Spinal cord (tissue), 10 donors: ENCODE results near the gene CEP112. TPM values are rescaled to one million over a fixed set of nuclear protein-coding genes. Genes with fewer than 3 reads are reported as not detected.
A peak's percentile ranks its signal among the peaks of the same experiment; 100 is the strongest.

Source experiments
- DNase-seq, 6 donors: peaks; one replicate each; pipeline versions ENCODE4 v3.0.0 to v3.0.0-alpha.2; 2013 to 2015; ENCODE audit warnings: low spot score in 6 of 6, low read depth in 4 of 6
- H3K27ac ChIP-seq: one replicate; pipeline ENCODE4 v1.5.1; 2013; ENCODE audit warnings: low read depth, low read length, control low read depth
- H3K27me3 ChIP-seq: one replicate; pipeline ENCODE4 v1.6.1; 2013; ENCODE audit warnings: low read length; ENCODE audit not compliant: control insufficient read depth, insufficient read depth
- H3K36me3 ChIP-seq: one replicate; pipeline ENCODE4 v1.6.1; 2013; ENCODE audit warnings: low read length; ENCODE audit not compliant: control insufficient read depth, insufficient read depth
- H3K4me1 ChIP-seq: one replicate; pipeline ENCODE4 v1.6.1; 2013; ENCODE audit warnings: low read length; ENCODE audit not compliant: control insufficient read depth, insufficient read depth
- H3K4me3 ChIP-seq: one replicate; pipeline ENCODE4 v1.5.1; 2013; ENCODE audit warnings: low read depth, low read length, control low read depth
- H3K9me3 ChIP-seq: one replicate; pipeline ENCODE4 v1.6.1; 2013; ENCODE audit warnings: low read length; ENCODE audit not compliant: control insufficient read depth, insufficient read depth
- WGBS: methylation state at CpG from one replicate; pipeline ENCODE4 v1.1.5; 2013; ENCODE audit warnings: missing lambda C conversion rate; ENCODE audit not compliant: insufficient coverage; 5-methylcytosine and 5-hydroxymethylcytosine counted together
- polyA plus RNA-seq, 2 donors: library from polyadenylated mRNA; unstranded; fragments of 120-200 nt; gene quantifications; one replicate each; pipeline ENCODE4 v1.2.1, GENCODE V29; 2013; ENCODE audit not compliant: insufficient read length in 2 of 2
- total RNA-seq, 2 donors: library from RNA; depleted of rRNA in 1 of 2; stranded (reverse); fragments of 120-200 nt in 1 of 2; fragments of >200 nt in 1 of 2; gene quantifications; one replicate each; pipeline versions ENCODE4 v1.2.3 to v1.2.4, GENCODE V29; 2013 to 2014
- donor health status: healthy.

Gene CEP112
- total and polyA plus RNA-seq, 4 donors = 9.1 to 26.2 (median 17.6) TPM

DNA sequence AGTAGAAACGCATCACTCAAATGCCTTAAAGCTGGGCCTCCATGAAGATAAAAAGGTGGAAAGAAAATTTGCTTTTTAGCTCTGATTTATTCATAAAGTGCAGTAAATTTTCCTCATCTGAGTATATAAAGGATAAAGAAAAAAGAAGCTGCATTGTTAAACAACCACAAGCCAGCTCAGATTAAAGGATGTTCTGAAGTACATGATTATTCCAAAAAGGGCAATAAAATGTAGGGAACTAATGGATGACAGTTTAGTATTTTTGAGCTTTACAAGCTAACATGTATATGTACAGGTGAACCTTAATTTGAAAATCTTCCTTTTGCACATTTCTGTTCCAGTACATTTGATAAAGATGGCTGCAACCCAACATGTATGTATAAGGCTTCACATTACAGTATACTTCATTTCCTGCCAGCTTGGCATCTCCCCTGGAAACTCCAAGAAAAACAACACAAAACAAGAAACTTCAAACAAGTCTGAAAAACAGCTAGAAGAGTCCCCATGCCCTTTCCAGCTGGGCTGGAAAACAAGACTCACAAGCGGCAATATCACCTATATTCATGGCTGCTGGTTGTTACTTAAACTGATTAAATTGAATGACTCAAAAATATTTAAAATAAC lies 225.7 kb downstream of the CEP112 start:
- no peaks in the 10 kb centered on the region for H3K27me3 ChIP-seq
- no peaks in the 10 kb centered on the region for H3K36me3 ChIP-seq
- WGBS = no CpG with 5 or more reads among the region's 2 CpGs
- no peak overlapping the region for H3K27ac ChIP-seq
- H3K4me1 ChIP-seq = no peaks in the 10 kb centered on the region
- H3K9me3 ChIP-seq = no peaks in the 10 kb centered on the region
- H3K4me3 ChIP-seq = no peak overlapping the region
- DNase-seq = peak in 2 of 6 donors; percentile 41 to 83

DNA sequence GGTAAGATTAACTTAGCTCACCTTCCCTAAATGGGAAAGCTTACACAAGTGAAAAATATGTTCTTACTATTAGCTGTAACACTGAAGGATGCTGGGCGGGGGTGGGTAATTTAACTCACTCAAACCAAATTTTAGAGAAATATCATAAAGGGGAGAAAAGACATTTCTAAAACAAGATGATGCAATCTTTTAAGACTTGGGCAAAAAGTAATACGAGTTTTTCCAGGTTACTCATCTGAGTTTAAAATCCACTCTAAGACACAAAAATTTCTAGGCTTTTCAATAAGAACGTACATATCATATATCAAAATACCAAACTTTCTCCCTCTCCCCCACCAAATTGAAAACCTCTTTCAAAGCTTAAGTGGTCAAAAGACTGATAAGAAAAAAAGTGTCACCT lies 228.8 kb downstream of the CEP112 start:
- no peaks in the 10 kb centered on the region for H3K4me1 ChIP-seq
- peaks cover 7% of the 10 kb centered on the region for H3K36me3 ChIP-seq
- no peaks in the 10 kb centered on the region for H3K27me3 ChIP-seq
- H3K4me3 ChIP-seq = no peak overlapping the region
- DNase-seq = no peak
- H3K27ac ChIP-seq = no peak overlapping the region
- no CpG with 5 or more reads among the region's 3 CpGs for WGBS
- H3K9me3 ChIP-seq = peaks cover 3% of the 10 kb centered on the region

DNA sequence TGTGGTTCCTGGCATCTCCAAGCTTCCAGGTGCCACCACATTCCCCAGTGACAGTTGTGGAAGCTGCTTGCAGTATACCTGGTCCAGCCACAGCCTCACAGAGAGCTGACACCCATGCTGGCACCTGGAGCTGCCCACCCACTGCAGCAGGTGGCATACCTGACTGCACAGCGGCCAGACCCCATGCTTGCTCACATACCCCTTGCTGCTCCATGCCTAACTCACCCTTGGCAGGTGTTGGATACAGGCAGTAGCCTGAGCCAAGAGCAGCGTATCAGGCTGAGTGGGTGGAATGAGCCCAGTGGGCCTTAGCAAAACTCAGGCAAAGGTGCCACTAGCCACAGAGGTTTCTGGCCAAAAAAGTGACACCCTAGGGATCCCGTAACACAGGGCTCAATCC lies 232.3 kb downstream of the CEP112 start:
- DNase-seq = no peak
- Histone ChIP-seq H3K36me3 (peaks cover 7% of the 10 kb centered on the region), H3K27me3 (no peaks in the 10 kb centered on the region), H3K4me3 (no peak overlapping the region), H3K27ac (no peak overlapping the region), H3K4me1 (no peaks in the 10 kb centered on the region), H3K9me3 (peaks cover 3% of the 10 kb centered on the region)
- 95% methylated on average over 2 of the region's 3 CpGs for WGBS

DNA sequence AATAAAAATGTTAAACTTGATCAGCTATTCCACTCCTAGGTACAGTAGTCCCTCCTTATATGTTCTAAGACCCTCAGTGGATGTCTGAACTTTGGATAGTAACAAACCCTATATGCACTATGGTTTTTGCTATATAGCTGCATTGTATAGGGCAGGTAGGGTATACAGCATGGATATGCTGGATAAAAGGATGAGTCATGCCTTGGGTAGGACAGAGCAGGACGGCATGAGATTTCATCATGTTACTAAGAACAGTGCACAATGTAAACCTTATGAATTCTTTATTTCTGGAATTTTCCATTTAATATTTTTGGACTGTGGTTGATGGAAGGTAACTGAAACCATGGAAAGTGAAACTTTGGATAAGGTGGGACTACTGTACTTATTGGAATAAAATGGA lies 235.1 kb downstream of the CEP112 start:
- WGBS = no CpG with 5 or more reads among the region's 1 CpG
- Histone ChIP-seq H3K4me3 (no peak overlapping the region), H3K27ac (no peak overlapping the region), H3K36me3 (peaks cover 7% of the 10 kb centered on the region), H3K27me3 (no peaks in the 10 kb centered on the region), H3K4me1 (no peaks in the 10 kb centered on the region), H3K9me3 (peaks cover 6% of the 10 kb centered on the region)
- no peak for DNase-seq

DNA sequence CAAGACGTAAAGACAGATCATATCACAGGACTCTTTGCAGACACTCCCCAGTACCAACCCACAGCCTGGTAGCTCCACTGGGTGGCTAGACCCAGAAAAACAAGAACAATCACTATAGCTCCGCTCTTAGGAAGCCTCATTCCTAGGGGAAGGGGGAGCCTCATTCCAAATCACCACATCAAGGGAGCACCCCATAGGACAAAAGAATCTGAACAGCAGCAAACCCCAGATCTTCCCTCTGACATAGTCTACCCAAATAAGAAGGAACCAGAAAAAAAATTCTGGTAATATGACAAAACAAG lies 237.8 kb downstream of the CEP112 start:
- Histone ChIP-seq H3K4me3 (no peak overlapping the region), H3K27ac (no peak overlapping the region), H3K36me3 (peaks cover 7% of the 10 kb centered on the region), H3K9me3 (peaks cover 6% of the 10 kb centered on the region), H3K4me1 (no peaks in the 10 kb centered on the region), H3K27me3 (no peaks in the 10 kb centered on the region)
- no peak for DNase-seq
- WGBS = 0% methylated on average over 1 of the region's 2 CpGs

DNA sequence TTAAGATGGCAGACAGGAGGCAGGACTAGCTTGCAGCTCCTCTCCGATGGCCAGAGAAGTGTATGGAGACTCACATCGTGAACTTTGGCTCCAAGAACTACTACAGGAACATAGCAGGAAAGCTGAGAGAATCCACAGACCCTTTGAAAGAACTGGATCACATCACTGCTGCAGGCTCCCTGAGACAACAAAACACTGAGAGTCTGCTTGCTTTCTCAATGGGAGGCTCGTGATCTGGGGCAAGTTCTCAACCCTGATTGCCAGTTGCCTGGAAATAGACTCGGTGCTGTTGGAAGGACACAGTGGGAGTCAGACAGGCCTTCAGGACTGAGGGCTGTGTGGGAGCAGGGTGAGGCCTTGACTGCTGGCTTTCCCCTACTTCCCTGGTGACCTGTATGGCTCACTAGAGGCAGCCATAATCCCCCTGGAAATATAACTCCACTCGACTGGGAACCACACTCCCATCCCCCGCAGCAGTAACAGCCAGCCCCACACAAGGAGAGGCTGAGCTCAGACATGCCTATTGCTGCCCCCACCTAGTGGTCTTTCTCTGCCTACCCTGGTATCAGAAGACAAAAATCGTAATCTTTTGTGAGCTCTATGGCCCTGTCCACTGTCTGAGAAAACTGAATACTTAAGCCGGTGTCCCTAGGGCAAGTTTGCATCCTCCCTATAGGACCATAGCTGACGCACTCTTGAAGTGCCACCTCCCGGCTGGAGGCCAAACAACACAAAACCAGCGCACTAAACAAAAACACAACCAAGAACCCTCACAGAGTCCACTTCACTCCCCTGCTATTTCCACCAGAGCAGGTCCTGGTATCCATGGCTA lies 238.4 kb downstream of the CEP112 start:
- H3K27me3 ChIP-seq = no peaks in the 10 kb centered on the region
- H3K9me3 ChIP-seq = peaks cover 4% of the 10 kb centered on the region
- WGBS = 75% methylated on average over 10 of the region's 11 CpGs
- H3K27ac ChIP-seq = no peak overlapping the region
- no peaks in the 10 kb centered on the region for H3K4me1 ChIP-seq
- no peak overlapping the region for H3K4me3 ChIP-seq
- H3K36me3 ChIP-seq = peaks cover 3% of the 10 kb centered on the region
- no peak for DNase-seq

DNA sequence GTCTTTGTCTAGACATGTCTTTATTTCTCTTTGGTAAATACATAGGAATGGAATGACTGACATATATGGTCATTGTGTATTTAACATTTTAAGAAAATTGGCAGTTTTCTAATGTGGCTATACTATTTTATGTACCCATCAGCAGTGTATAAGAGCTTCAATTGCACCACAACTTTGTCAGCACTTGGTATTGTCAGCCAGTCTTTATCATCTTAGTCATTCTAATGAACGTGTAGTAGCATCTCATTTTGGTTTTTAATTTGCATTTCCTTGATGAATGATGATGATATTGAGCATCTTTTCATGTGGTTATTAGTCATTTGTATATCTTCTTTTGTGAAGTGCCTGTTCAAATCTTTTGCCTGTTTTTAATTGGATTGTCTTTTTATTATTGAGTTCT lies 239.3 kb downstream of the CEP112 start:
- Histone ChIP-seq H3K27ac (no peak overlapping the region), H3K4me3 (no peak overlapping the region), H3K9me3 (peaks cover 3% of the 10 kb centered on the region), H3K27me3 (no peaks in the 10 kb centered on the region), H3K4me1 (no peaks in the 10 kb centered on the region), H3K36me3 (no peaks in the 10 kb centered on the region)
- DNase-seq = no peak
- no CpG with 5 or more reads among the region's 1 CpG for WGBS

DNA sequence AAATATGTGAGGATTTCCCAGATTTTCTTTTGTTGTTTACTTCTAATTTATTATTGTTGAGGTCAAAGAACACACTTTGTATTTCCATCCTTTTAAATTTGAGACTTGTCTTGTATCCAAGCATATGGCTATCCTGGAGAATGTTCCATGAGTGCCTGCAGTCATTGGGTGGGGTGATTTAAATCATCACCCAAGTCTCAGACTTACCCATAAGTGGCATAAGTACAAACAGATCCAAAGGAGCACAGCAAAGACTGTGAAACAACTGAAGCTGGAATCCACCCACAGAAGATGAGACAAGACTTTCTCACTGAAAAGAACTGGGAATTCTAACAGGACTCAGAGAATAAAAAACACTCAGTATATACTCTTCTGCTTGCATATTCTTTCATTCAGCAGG lies 239.9 kb downstream of the CEP112 start:
- Histone ChIP-seq H3K36me3 (no peaks in the 10 kb centered on the region), H3K27me3 (no peaks in the 10 kb centered on the region), H3K27ac (no peak overlapping the region), H3K4me3 (no peak overlapping the region), H3K4me1 (no peaks in the 10 kb centered on the region), H3K9me3 (peaks cover 3% of the 10 kb centered on the region)
- DNase-seq = no peak

DNA sequence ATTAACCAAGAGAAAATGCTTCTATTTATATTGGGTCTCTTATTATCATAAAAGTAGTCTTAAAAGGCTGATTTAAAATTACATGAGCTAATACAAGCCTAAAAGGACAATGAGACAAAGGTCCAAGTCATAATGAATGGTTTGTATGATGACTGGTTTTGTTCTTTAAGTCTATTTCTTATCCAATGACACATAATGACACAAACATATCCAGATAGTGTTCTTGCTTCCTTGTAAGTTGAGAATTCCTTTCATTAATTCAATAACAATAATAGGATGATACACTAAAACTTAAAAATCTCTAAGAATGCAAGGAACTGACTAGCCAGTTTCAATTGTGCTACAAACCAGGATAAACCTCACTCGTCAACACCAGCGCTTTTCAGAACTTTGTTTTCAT lies 244.1 kb downstream of the CEP112 start:
- no CpG with 5 or more reads among the region's 2 CpGs for WGBS
- DNase-seq = no peak

DNA sequence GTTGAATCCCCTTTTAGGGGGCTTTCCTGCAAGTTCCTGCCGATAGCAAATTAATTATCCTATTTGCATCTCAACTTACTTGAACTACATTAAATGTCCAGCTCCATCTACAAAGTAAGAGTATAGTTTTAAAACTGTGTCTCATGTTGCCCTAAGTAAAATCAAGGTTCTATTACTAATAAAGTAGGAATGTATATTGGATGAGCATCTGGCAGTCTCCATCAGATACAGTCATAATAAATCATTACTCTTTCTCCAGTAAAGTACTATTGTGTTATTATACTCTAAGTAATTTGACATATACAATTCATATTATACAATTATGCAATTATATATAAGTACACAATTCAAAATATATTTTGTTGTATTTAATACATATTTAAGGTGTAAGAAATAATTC lies 249.3 kb downstream of the CEP112 start:
- Histone ChIP-seq H3K27ac (no peak overlapping the region), H3K4me3 (no peak overlapping the region), H3K9me3 (no peaks in the 10 kb centered on the region), H3K4me1 (no peaks in the 10 kb centered on the region), H3K36me3 (no peaks in the 10 kb centered on the region), H3K27me3 (no peaks in the 10 kb centered on the region)
- no CpG with 5 or more reads among the region's 1 CpG for WGBS
- DNase-seq = no peak

More for the DNA sequence above, 244.1 kb downstream of the CEP112 start:
- Histone ChIP-seq H3K9me3 (peaks cover 3% of the 10 kb centered on the region), H3K36me3 (no peaks in the 10 kb centered on the region), H3K27ac (no peak overlapping the region), H3K4me3 (no peak overlapping the region), H3K27me3 (no peaks in the 10 kb centered on the region), H3K4me1 (no peaks in the 10 kb centered on the region)
